Measurements from ENCODE around the gene CAPZB. TPM values are rescaled to one million over a fixed set of nuclear protein-coding genes. Genes with fewer than 3 reads are reported as not detected.
A peak's percentile ranks its signal among the peaks of the same experiment; 100 is the strongest.

CAPZB gene
- total and polyA plus RNA-seq, 7 donors: 179 to 284 (median 224) TPM

DNA sequence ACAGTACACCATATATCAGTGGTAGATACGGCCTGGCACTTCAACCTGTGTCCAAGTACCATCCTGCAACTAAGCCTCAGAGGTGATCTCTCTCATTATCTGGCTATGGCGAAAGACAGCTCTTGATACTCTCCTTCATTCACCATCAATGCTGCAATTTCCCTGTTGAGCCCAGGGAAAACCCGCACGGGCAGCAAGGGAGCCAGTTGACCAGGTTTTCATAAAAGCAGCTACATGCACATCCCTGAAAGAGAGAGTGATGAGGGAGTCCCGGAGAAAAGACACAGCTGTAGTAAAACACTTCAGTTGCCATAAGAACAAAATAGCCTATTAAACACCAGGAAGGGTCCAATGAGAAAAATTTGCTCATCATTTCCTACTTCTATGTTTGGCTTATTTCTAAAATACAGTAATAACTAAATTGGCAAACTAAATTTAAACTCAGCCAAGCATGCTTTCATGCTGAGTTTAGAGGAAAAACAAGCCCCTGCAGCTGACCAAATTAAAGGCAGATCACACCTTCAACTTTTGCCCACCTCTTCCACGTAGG, 68.3 kb downstream of the CAPZB start:
- ATAC-seq: no peak
- Histone ChIP-seq H3K4me3 (no peak overlapping the region), H3K9me3 (no peaks in the 10 kb centered on the region), H3K4me1 (peaks cover 90% of the 10 kb centered on the region), H3K36me3 (ENCODE audit: insufficient read depth in 1 of 2, low read depth in 1 of 2) (peaks cover 0 to 13% of the 10 kb centered on the region in 2 donors), H3K27me3 (ENCODE audit: insufficient read depth in 3 of 3, low read length in 2 of 3) (no peaks in the 10 kb centered on the region), H3K27ac (peak overlapping the region; percentile 11)
- WGBS, 3 donors: 72 to 77% (median 73%) methylated on average over 6 of the region's 6 CpGs
- TF ChIP-seq, protein P1, sequence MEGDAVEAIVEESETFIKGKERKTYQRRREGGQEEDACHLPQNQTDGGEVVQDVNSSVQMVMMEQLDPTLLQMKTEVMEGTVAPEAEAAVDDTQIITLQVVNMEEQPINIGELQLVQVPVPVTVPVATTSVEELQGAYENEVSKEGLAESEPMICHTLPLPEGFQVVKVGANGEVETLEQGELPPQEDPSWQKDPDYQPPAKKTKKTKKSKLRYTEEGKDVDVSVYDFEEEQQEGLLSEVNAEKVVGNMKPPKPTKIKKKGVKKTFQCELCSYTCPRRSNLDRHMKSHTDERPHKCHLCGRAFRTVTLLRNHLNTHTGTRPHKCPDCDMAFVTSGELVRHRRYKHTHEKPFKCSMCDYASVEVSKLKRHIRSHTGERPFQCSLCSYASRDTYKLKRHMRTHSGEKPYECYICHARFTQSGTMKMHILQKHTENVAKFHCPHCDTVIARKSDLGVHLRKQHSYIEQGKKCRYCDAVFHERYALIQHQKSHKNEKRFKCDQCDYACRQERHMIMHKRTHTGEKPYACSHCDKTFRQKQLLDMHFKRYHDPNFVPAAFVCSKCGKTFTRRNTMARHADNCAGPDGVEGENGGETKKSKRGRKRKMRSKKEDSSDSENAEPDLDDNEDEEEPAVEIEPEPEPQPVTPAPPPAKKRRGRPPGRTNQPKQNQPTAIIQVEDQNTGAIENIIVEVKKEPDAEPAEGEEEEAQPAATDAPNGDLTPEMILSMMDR (IDR thresholded peaks at IDR 0.05): no peak
- DNase-seq: no peak
- intact Hi-C loops (cut with DNase I): no loop called here

DNA sequence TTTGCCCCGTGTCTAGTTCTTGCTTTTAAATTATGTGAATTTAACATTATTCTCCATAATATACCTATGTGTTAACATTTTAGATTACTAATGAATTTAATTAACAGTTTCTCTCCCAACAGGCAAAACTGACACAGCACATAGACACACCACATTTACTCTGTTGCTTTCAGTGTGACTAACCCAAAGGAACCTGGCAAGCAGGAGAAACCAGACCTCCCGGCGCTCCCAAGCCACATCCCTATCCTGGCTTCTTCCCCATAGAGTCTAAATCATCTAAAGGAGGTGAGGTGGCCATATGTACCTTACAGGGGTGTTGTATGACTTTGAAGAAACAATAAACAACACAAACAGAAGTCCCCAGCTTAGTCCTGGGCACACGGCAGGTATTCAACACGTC, 69.2 kb downstream of the CAPZB start:
- DNase-seq (no peak), ATAC-seq (peak in 2 of 4 donors; percentile 28 to 38)
- TF ChIP-seq, protein P1 (IDR thresholded peaks at IDR 0.05): no peak
- H3K4me3 ChIP-seq: no peak overlapping the region
- peaks cover 0 to 13% of the 10 kb centered on the region in 2 donors for H3K36me3 ChIP-seq (ENCODE audit: insufficient read depth in 1 of 2, low read depth in 1 of 2)
- H3K4me1 ChIP-seq: peaks cover 82% of the 10 kb centered on the region
- WGBS, 3 donors: 66 to 86% (median 79%) methylated on average over 5 of the region's 5 CpGs
- H3K9me3 ChIP-seq: no peaks in the 10 kb centered on the region
- H3K27ac ChIP-seq: peak overlapping the region; percentile 15
- intact Hi-C loops (cut with DNase I): no loop called here
- no peaks in the 10 kb centered on the region for H3K27me3 ChIP-seq (ENCODE audit: insufficient read depth in 3 of 3, low read length in 2 of 3)

DNA sequence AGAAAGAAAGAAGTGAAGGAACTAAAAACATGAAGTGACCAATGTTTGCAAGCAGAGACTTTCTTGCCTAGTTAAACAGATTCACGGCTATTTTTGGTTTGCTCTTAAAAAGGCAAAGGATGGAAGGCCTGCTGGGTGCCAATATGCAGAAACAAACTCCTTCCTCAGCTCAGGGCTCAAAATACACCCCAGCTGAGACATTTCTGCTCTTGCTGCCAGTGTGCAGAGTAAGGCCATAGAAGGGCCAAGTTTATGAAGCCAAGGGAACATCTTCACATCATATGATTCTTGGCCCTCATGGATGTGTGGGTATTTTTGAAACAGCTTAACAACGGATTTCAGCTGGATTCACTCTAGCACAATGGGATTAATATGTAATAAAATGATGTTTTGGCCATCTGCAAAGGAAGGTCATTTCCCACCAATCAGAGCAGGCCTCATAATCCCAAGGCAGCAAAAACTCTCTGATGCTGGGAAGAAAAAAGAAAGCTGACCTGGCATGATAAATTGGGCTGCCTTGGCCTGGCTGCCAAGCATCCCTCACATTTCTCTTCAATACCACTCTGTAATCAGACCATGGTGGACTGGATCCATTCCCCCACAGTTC, 70.7 kb downstream of the CAPZB start:
- intact Hi-C loops (cut with DNase I): no loop called here
- Histone ChIP-seq H3K4me1 (peaks cover 67% of the 10 kb centered on the region), H3K4me3 (no peak overlapping the region), H3K9me3 (no peaks in the 10 kb centered on the region), H3K36me3 (ENCODE audit: insufficient read depth in 1 of 2, low read depth in 1 of 2) (peaks cover 0 to 11% of the 10 kb centered on the region in 2 donors), H3K27ac (peak overlapping the region; percentile 64), H3K27me3 (ENCODE audit: insufficient read depth in 3 of 3, low read length in 2 of 3) (no peaks in the 10 kb centered on the region)
- no peak for DNase-seq
- WGBS, 3 donors: 9 to 17% (median 9%) methylated on average over 2 of the region's 2 CpGs
- TF ChIP-seq, protein P1 (IDR thresholded peaks at IDR 0.05): no peak
- ATAC-seq: peak; percentile 21 to 89 (median 66)

DNA sequence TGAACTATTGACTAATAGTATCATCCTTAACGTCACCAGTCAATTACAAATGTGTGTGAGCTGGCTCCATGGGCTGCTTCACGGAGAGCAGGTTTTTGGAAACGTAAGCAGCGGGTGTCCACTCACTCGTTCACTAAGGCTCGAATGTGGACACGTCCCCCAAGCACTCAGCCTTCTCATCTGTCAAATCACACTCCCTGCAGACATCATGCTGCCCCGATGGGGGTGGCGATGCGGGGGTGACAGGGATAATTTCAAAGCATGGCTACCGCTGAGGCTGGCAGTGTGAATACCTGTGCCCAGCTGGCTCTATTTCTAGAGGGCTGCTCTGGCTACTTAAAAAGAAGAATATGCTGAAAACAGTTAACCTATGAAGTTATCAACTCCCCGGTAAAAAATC, 71.3 kb downstream of the CAPZB start:
- Histone ChIP-seq H3K4me3 (no peak overlapping the region), H3K36me3 (ENCODE audit: insufficient read depth in 1 of 2, low read depth in 1 of 2) (peaks cover 0 to 5% of the 10 kb centered on the region in 2 donors), H3K27me3 (ENCODE audit: insufficient read depth in 3 of 3, low read length in 2 of 3) (no peaks in the 10 kb centered on the region), H3K4me1 (peaks cover 62% of the 10 kb centered on the region), H3K27ac (peak overlapping the region; percentile 64), H3K9me3 (no peaks in the 10 kb centered on the region)
- DNase-seq (no peak), ATAC-seq (peak in 1 of 4 donors; percentile 41)
- intact Hi-C loops (cut with DNase I): no loop called here
- TF ChIP-seq, protein P1 (IDR thresholded peaks at IDR 0.05): no peak
- 20 to 47% (median 32%) methylated on average over 12 of the region's 12 CpGs for WGBS, 3 donors
